Tibial artery (tissue), 4 donors: ENCODE data around the gene UVRAG.

Experiments used
- DNase-seq, 2 donors: peaks; one replicate each; pipeline ENCODE4 v3.0.0-alpha.2; 2019
- H3K27ac ChIP-seq, 2 donors: fragments of 200-600 bp; sonication (generic) in 1 of 2; 1 replicate in 1 of 2; 2 replicates in 1 of 2; pipeline ENCODE4 v1.5.1; 2018 to 2019; ENCODE audit warnings: mild to moderate bottlenecking in 1 of 2
- H3K27me3 ChIP-seq, 2 donors: fragments of 200-600 bp; sonication (generic) in 1 of 2; one replicate each; pipeline versions ENCODE4 v1.5.1 to v1.6.0; 2016 to 2019
- H3K36me3 ChIP-seq, 3 donors: fragments of 200-600 bp; sonication (generic) in 2 of 3; one replicate each; pipeline ENCODE4 v1.5.1; 2016 to 2019; ENCODE audit warnings: mild to moderate bottlenecking in 2 of 3
- H3K4me1 ChIP-seq, 4 donors: fragments of 200-600 bp; sonication (generic) in 2 of 4; 1 replicate in 3 of 4; 2 replicates in 1 of 4; pipeline ENCODE4 v1.5.1; 2016 to 2019
- H3K4me3 ChIP-seq, 2 donors: fragments of 200-600 bp; sonication (generic) in 1 of 2; 1 replicate in 1 of 2; 2 replicates in 1 of 2; pipeline ENCODE4 v1.5.1; 2018 to 2019; ENCODE audit warnings: mild to moderate bottlenecking in 2 of 2
- H3K9me3 ChIP-seq, 3 donors: fragments of 200-600 bp; sonication (generic) in 1 of 3; one replicate each; pipeline ENCODE4 v1.5.1; 2016 to 2019
- intact Hi-C: fragments of 100-400 bp; cut with DNase I; formaldehyde crosslinking; loops from one replicate; pipeline ENCODE4 v1.15.0; 2023; ENCODE audit warnings: low total_unique reads
- TF ChIP-seq, protein P1 (sequence below), 2 experiments: fragments of 200-600 bp in 1 of 2; fragments of 450-650 bp in 1 of 2; IDR thresholded peaks; one replicate each; pipeline ENCODE4 v1.5.1; 2017 to 2019; ENCODE audit warnings: antibody characterized with exemption in 2 of 2, mild to moderate bottlenecking in 1 of 2, moderate library complexity in 1 of 2

Gene UVRAG

GRCh38 chr11:76176463-76176862 is 361.5 kb downstream of the UVRAG start:
- Histone ChIP-seq H3K9me3 (no peaks in the 10 kb centered on the region), H3K27ac (no peak overlapping the region), H3K27me3 (no peaks in the 10 kb centered on the region), H3K36me3 (no peaks in the 10 kb centered on the region), H3K4me1 (no peaks in the 10 kb centered on the region), H3K4me3 (no peak overlapping the region)
- TF ChIP-seq, protein P1, sequence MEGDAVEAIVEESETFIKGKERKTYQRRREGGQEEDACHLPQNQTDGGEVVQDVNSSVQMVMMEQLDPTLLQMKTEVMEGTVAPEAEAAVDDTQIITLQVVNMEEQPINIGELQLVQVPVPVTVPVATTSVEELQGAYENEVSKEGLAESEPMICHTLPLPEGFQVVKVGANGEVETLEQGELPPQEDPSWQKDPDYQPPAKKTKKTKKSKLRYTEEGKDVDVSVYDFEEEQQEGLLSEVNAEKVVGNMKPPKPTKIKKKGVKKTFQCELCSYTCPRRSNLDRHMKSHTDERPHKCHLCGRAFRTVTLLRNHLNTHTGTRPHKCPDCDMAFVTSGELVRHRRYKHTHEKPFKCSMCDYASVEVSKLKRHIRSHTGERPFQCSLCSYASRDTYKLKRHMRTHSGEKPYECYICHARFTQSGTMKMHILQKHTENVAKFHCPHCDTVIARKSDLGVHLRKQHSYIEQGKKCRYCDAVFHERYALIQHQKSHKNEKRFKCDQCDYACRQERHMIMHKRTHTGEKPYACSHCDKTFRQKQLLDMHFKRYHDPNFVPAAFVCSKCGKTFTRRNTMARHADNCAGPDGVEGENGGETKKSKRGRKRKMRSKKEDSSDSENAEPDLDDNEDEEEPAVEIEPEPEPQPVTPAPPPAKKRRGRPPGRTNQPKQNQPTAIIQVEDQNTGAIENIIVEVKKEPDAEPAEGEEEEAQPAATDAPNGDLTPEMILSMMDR (IDR thresholded peaks at IDR 0.05), result no peak
- intact Hi-C loops, result no loop called here
- no peak for DNase-seq

DNA sequence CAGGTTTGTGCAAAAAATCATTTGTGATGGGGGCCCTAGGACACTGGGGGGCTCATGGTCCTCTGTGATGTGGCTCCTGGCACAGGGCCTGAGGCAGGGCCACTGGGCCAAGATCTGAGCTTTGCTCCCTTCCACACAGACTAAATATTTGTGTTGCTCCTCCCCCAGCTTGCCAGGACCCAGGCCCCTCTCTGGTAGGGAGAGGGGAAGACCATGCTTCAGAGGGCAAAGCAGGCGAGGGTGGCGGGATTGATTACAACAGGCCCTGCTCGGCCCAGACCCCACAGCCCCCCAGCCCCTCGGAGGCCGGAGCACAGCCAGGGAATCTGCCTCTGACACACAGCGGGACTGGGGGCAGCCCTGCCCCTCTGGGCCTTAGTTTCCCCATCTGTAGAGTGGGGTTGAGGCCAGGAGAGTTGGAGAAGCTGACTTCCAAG is 362.3 kb downstream of the UVRAG start:
- TF ChIP-seq, protein P1 (IDR thresholded peaks at IDR 0.05), result no peak
- H3K27me3 ChIP-seq, result no peaks in the 10 kb centered on the region
- DNase-seq, result no peak
- no peak overlapping the region for H3K4me3 ChIP-seq
- intact Hi-C loops, result no loop called here
- H3K4me1 ChIP-seq, result no peaks in the 10 kb centered on the region
- no peaks in the 10 kb centered on the region for H3K9me3 ChIP-seq
- no peaks in the 10 kb centered on the region for H3K36me3 ChIP-seq
- H3K27ac ChIP-seq, result no peak overlapping the region

DNA sequence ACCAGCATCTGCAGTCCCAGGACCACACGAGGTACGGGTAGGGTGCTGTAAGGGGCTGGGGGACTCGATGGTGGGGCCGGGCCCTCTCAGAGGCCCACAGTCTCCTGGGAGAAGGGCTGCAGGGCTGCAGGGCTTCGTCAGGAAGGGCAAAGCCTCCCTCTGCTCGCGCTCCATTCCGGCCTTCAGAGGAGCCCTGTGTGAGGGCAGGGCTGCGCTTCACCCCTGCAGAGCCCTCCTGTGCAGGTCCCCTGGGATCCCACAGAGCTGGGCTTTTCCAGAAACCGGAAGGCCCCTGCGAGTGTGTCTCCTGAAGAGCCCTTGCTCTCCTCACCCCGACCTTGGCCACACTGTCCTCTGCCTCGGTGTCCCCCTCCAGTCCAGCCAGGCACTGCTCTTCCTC is 364.1 kb downstream of the UVRAG start:
- no peaks in the 10 kb centered on the region for H3K4me1 ChIP-seq
- no peaks in the 10 kb centered on the region for H3K9me3 ChIP-seq
- TF ChIP-seq, protein P1 (IDR thresholded peaks at IDR 0.05), result no peak
- no peak for DNase-seq
- no peaks in the 10 kb centered on the region for H3K27me3 ChIP-seq
- H3K4me3 ChIP-seq, result no peak overlapping the region
- H3K27ac ChIP-seq, result no peak overlapping the region
- intact Hi-C loops, result no loop called here
- H3K36me3 ChIP-seq, result no peaks in the 10 kb centered on the region

DNA sequence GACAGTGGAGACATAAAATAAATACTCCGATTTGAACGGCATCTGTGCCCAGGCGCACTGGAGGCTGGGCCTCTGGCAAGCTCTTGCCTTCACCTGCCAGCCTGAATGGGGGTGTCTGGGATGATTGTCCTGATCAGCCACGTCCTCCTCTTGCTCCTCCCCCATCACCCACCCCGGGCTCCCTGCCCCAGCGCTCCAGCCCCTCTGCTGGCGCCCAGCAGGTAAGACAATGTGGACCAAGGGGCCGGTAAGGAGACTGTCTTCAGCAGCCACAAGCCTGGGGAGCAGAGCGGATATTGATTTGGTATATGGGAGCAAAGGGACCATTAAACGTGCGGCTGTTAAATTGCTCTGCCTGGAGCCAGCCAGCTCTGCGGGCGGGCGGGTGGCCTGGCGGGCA is 366.4 kb downstream of the UVRAG start:
- no peaks in the 10 kb centered on the region for H3K27me3 ChIP-seq
- no peaks in the 10 kb centered on the region for H3K9me3 ChIP-seq
- peaks cover 0 to 4% (median 0%) of the 10 kb centered on the region in 4 donors for H3K4me1 ChIP-seq
- TF ChIP-seq, protein P1 (IDR thresholded peaks at IDR 0.05), result no peak
- no peaks in the 10 kb centered on the region for H3K36me3 ChIP-seq
- intact Hi-C loops, result no loop called here
- DNase-seq, result no peak
- no peak overlapping the region for H3K4me3 ChIP-seq
- H3K27ac ChIP-seq, result no peak overlapping the region

DNA sequence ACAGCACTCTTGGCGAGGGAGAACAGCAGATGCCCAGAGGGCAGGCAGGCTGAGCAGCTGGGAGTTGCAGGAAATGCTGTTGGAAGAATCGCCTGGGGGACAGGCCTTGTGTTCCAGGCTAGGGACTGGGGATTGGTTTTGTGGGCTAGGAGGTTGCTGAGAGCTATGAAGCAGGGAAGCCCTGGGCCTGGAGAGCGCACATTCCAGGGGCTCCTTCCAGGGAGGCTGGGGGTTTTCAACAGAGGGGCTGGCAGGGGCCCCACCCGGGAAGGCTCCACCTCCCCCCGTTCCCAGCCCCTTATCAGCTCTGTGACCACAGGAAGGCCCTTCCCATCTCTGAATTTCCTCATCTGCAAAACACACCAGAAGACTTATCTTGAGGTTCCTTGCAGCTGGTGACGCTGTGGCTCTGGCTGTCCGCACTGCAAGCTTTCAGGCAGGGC is 369.6 kb downstream of the UVRAG start:
- DNase-seq, result no peak
- no peaks in the 10 kb centered on the region for H3K9me3 ChIP-seq
- intact Hi-C loops, result no loop called here
- peaks cover 0 to 4% (median 2%) of the 10 kb centered on the region in 4 donors for H3K4me1 ChIP-seq
- H3K27ac ChIP-seq, result no peak overlapping the region
- H3K27me3 ChIP-seq, result no peaks in the 10 kb centered on the region
- no peak overlapping the region for H3K4me3 ChIP-seq
- TF ChIP-seq, protein P1 (IDR thresholded peaks at IDR 0.05), result no peak
- H3K36me3 ChIP-seq, result no peaks in the 10 kb centered on the region

GRCh38 chr11:76185511-76185910 is 370.5 kb downstream of the UVRAG start:
- TF ChIP-seq, protein P1 (IDR thresholded peaks at IDR 0.05), result no peak
- DNase-seq, result peak; percentile 34 to 77
- Histone ChIP-seq H3K27ac (peak overlapping the region in 1 of 2 donors; percentile 13), H3K4me3 (no peak overlapping the region), H3K9me3 (no peaks in the 10 kb centered on the region), H3K36me3 (no peaks in the 10 kb centered on the region), H3K27me3 (no peaks in the 10 kb centered on the region), H3K4me1 (peaks cover 0 to 4% (median 2%) of the 10 kb centered on the region in 4 donors)
- intact Hi-C loops, result no loop called here
